ENCODE results near the gene CHP2.
A peak's percentile ranks its signal among the peaks of the same experiment; 100 is the strongest.

CHP2 gene

GRCh38 chr16:23795378-23795777 is 40.6 kb downstream of the CHP2 start:
- Histone ChIP-seq H3K4me3 (ENCODE audit: low read length) (no peak overlapping the region), H3K9ac (ENCODE audit: low read length) (no peak overlapping the region), H3K4me1 (ENCODE audit: control insufficient read depth, insufficient read depth, low read length) (no peaks in the 10 kb centered on the region), H3K27me3 (ENCODE audit: control insufficient read depth, insufficient read depth, low read length) (no peaks in the 10 kb centered on the region), H3K27ac (ENCODE audit: low read depth, low read length) (no peak overlapping the region), H3K36me3 (ENCODE audit: control insufficient read depth, insufficient read depth, low read length) (no peaks in the 10 kb centered on the region)

- H3K4me1 ChIP-seq (ENCODE audit: control insufficient read depth, insufficient read depth, low read length) = no peaks in the 10 kb centered on the region
- H3K36me3 ChIP-seq (ENCODE audit: control insufficient read depth, insufficient read depth, low read length) = no peaks in the 10 kb centered on the region
- H3K27ac ChIP-seq (ENCODE audit: low read depth, low read length) = no peak overlapping the region
- no peak overlapping the region for H3K4me3 ChIP-seq (ENCODE audit: low read length)
- H3K27me3 ChIP-seq (ENCODE audit: control insufficient read depth, insufficient read depth, low read length) = no peaks in the 10 kb centered on the region
- H3K9ac ChIP-seq (ENCODE audit: low read length) = no peak overlapping the region
These were observed 42.1 kb downstream of the CHP2 start for GRCh38 chr16:23796941-23797340.

DNA sequence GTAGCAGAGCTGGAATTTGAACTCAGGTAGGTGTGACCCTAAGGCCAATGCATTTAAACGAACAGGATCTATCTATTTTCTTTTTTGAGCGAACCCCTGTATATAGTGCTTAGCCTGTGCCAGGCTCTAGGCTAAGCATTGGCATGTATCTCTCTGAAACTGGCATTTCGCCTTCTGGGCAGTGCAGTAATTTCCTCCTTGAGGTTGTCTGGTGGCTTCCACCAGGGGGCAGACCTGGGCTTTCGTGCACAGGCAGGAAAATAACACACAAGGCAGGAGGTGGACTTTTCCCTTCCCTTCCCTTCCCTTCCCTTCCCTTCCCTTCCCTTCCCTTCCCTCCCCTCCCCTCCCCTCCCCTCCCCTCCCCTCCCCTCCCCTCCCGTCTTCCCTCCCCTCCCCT is 46.6 kb downstream of the CHP2 start:
- H3K9ac ChIP-seq (ENCODE audit: low read length) = no peak overlapping the region
- no peaks in the 10 kb centered on the region for H3K36me3 ChIP-seq (ENCODE audit: control insufficient read depth, insufficient read depth, low read length)
- no peak overlapping the region for H3K4me3 ChIP-seq (ENCODE audit: low read length)
- no peak overlapping the region for H3K27ac ChIP-seq (ENCODE audit: low read depth, low read length)
- H3K4me1 ChIP-seq (ENCODE audit: control insufficient read depth, insufficient read depth, low read length) = no peaks in the 10 kb centered on the region
- no peaks in the 10 kb centered on the region for H3K27me3 ChIP-seq (ENCODE audit: control insufficient read depth, insufficient read depth, low read length)

GRCh38 chr16:23802776-23803175 is 48.0 kb downstream of the CHP2 start:
- Histone ChIP-seq H3K27me3 (ENCODE audit: control insufficient read depth, insufficient read depth, low read length) (no peaks in the 10 kb centered on the region), H3K36me3 (ENCODE audit: control insufficient read depth, insufficient read depth, low read length) (no peaks in the 10 kb centered on the region), H3K4me1 (ENCODE audit: control insufficient read depth, insufficient read depth, low read length) (no peaks in the 10 kb centered on the region), H3K27ac (ENCODE audit: low read depth, low read length) (no peak overlapping the region), H3K9ac (ENCODE audit: low read length) (no peak overlapping the region), H3K4me3 (ENCODE audit: low read length) (no peak overlapping the region)

DNA sequence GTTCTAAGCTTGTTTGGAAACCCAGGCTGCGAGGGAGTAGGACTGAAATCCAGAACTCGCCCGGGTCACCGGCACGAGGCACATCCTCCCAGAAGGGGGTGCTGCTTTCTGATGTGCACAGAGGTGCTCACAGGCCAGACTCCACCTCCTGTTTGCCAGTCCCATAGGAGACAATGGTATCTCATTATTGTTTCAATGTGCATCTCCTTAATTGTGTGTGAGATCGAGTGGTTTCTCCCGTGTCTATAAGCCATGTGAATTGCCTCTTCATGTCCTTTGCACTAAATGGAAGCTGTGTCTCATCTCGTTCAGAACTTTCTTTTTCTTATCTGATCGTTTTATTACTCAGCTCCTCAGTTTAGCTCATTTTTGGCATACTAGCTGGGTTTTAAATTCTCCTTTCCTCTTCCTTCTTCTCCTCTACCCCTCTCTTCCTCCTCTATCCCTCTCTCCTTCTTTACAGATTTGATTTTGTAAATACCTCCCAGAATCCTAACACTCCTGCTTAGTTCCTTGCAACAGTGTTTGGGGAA is 48.8 kb downstream of the CHP2 start:
- H3K36me3 ChIP-seq (ENCODE audit: control insufficient read depth, insufficient read depth, low read length) = no peaks in the 10 kb centered on the region
- H3K27me3 ChIP-seq (ENCODE audit: control insufficient read depth, insufficient read depth, low read length) = no peaks in the 10 kb centered on the region
- H3K9ac ChIP-seq (ENCODE audit: low read length) = no peak overlapping the region
- no peak overlapping the region for H3K27ac ChIP-seq (ENCODE audit: low read depth, low read length)
- peak overlapping the region; percentile 16 for H3K4me3 ChIP-seq (ENCODE audit: low read length)
- H3K4me1 ChIP-seq (ENCODE audit: control insufficient read depth, insufficient read depth, low read length) = no peaks in the 10 kb centered on the region

GRCh38 chr16:23807028-23807427 is 52.2 kb downstream of the CHP2 start:
- no peak overlapping the region for H3K27ac ChIP-seq (ENCODE audit: low read depth, low read length)

More at GRCh38 chr16:23807028-23807427, 52.2 kb downstream of the CHP2 start:
- H3K9ac ChIP-seq (ENCODE audit: low read length) = no peak overlapping the region
- no peak overlapping the region for H3K4me3 ChIP-seq (ENCODE audit: low read length)
- H3K27me3 ChIP-seq (ENCODE audit: control insufficient read depth, insufficient read depth, low read length) = no peaks in the 10 kb centered on the region
- no peaks in the 10 kb centered on the region for H3K36me3 ChIP-seq (ENCODE audit: control insufficient read depth, insufficient read depth, low read length)
- H3K4me1 ChIP-seq (ENCODE audit: control insufficient read depth, insufficient read depth, low read length) = no peaks in the 10 kb centered on the region

All from rectal smooth muscle tissue (tissue), 1 donor.